Upper lobe of left lung (tissue), 4 donors: ENCODE results near the gene RASSF7.

Experiments used
- CTCF ChIP-seq, 6 experiments: fragments of 450-650 bp in 4 of 6; fragments of 200-600 bp in 2 of 6; sonication (generic) in 2 of 6; IDR thresholded peaks; one replicate each; pipeline ENCODE4 v1.5.1; 2016 to 2019; ENCODE audit warnings: antibody characterized with exemption in 6 of 6
- EP300 ChIP-seq, 4 donors: sonication (generic); formaldehyde crosslinking; IDR thresholded peaks; one replicate each; pipeline ENCODE4 v1.5.1; 2017; ENCODE audit warnings: antibody characterized with exemption in 4 of 4, control low read depth in 2 of 4

- no peak for TF ChIP-seq CTCF (IDR thresholded peaks at IDR 0.05)
- no peak for TF ChIP-seq EP300 (IDR thresholded peaks at IDR 0.05)
These were observed 6.3 kb downstream of the RASSF7 start for GRCh38 chr11:567011-567628.
